NCI-H774 (cell line): ENCODE results near the gene TBX3.

Experiments
- DNase-seq: peaks from one replicate; lab custom pipeline; 2025; lab: John Stamatoyannopoulos, UW

TBX3 gene

DNA sequence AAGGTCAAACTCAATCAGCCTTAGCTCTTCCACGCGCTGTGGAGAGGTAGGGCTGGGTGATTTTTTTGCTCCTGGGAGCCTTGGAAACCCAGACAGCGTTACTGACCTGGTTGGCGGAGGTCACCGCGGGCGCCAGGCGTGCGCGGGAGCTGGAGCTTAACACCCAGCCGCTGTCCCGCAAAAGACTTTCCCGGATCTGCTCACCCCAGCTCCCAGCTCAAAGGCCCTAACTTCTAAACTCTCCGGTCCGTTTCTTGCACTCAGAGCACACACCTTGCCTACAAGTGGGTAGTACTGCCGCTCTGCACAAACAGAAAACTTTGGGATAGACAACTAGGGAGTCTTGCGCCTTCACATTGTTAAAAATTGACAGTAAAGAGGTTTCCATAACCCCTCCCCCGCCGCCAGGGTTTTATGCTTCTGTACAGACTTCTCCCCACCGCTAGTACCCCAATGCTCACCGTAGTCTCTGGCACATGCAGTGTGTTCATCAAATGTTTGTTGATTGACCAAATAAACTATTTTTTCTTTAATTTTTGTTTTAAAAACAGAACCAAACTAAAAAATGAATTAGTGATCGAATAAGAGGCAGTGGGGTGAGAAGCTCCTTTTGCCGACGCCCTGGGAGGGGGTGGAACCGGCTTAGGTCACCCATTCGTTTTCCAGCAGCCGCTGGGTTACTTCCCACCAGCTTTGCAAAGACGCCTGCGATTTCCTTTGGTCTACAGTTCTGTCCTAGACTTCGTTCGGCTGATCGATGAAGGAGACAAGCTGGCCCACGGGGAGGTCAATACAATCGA lies 12.7 kb upstream of the TBX3 start:
- DNase-seq, result no peak

DNA sequence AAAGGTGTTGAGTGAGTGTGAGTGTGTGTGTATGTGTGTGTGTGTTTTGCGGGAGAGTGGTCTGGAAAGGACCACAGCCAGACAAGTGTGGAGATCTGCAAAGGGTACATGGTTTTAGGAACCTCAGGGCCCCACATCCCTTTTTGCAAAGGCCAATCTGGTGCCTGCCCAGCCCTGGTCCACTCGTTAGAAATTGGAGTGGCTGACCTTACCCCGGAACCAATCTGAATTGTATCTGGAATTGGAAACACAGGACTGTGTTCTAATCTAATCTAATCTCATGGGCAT lies 11.3 kb upstream of the TBX3 start:
- no peak for DNase-seq

DNA sequence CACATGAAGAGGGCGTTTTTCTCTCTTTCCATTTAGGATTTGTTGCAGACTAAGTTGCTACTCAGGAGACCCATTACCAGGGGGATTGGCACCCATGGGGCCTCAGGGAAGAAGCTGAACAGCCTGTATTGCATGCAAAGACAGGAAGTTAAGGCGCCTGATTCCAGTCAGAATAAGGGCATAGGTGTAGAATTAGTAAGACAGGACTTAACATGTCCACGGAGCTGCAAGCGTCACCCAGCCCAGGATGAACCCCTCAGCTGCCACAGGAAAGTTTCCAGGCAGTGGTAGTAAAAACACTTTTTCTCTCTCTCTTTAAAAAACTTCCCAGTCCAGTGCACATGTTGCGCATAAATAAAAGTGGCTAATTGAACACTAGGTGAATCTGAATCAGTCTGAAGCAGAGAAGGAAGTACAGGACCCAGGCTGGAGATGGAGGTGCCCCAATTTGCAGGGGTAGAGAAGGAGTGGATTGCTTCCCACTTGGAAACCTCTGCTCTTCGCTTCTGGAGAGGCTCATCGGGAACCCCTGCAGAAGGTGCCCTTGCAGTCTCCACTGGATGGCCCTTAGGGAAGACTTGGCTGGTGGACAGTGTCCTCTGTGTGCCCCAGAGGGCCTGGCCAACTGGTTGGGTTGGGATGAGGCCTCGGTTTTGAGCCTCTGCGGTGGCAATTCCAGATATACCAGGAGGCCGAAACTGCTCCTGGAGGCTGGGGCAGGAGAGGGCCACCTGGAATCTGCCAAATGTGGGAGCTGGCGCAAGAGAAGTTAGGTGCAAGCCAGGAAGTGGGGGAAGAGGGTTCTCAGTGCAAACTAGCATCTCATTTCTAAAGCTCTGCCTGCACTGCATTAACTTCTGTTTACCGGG lies 10.7 kb upstream of the TBX3 start:
- no peak for DNase-seq

DNA sequence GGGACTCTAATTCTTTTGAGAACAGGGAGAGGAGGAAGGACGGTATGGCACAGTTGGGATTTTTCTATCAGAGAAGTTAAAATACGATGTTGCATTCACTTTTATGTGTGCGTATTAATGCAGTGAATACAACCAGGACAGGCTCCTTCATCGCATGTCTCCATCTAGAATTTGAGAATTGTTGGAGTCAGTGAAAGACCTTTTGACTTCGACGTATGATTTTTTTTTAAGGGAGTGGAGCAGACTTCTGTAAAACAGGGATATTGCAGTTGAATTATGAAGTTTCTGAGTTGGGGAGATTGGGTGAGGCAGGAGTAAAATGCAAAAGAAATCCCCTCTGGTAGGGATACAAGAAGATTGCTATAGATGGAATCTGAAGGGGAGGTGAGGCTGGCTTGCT lies 9.6 kb upstream of the TBX3 start:
- no peak for DNase-seq

GRCh38 chr12:114693059-114693531 lies 9.1 kb upstream of the TBX3 start:
- DNase-seq, result no peak

GRCh38 chr12:114692186-114693058 lies 8.4 kb upstream of the TBX3 start:
- no peak for DNase-seq

GRCh38 chr12:114691763-114692185 lies 7.8 kb upstream of the TBX3 start:
- no peak for DNase-seq

DNA sequence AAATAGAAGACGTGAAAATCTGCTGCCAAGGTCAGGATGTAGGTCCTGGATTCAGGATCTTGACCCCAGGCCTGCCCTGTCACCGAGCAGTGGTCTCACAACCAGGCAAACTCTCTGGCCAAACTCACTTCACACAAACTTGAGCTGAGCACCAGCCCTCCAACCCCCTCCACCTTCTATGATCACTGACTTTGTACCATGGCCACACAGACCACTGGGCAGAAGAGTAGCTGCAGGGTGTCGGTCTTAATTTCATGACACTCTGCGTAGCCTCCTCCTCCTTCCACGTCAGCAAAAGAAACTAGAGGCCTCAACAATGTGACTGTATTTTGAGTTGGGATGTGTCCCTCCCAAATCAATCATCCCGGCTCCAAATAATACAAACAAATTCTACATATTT lies 7.2 kb upstream of the TBX3 start:
- DNase-seq, result no peak

DNA sequence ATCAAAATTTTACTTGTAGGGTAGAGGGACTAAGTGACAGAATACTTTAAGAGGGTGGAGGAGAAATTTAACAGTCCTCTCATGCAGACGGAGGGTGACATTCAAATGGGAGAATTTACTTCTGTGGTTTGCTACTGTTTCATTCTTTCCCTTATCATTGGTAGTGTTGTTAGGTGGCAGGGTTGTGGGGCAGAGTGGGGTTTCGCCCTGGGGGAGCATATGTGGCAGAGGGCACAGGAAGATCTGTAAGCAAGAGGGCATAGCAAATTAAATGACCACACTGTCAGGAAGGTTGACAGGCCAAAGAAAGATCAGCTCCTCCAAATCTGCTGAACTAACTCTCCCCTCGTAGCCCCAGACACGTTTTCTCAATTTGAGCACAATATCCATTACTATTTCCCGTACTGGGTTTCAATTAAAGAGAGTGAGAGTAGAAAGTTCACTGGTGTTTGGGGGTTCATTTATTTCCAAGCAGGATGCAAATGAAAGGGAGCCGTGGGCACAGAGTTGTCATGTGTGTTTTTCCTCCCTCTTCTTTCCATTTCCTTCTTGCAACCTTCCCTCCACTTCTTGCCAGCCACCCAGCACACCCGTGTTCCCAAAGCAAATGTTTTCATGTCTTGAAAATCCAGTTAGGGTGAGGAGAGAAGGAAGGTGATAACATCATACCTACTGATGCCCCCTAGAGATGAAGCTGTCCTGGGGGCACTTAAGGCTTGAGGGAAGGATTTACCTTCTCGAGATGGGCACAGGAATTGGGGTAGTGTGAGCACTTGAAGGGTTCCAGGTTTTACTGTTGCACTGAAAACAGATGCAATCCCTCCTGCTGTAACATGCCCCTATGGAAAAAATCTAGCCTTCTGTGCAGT lies 6.5 kb upstream of the TBX3 start:
- no peak for DNase-seq

- no peak for DNase-seq
Observed at GRCh38 chr12:114689075-114689994, 5.4 kb upstream of the TBX3 start.

DNA sequence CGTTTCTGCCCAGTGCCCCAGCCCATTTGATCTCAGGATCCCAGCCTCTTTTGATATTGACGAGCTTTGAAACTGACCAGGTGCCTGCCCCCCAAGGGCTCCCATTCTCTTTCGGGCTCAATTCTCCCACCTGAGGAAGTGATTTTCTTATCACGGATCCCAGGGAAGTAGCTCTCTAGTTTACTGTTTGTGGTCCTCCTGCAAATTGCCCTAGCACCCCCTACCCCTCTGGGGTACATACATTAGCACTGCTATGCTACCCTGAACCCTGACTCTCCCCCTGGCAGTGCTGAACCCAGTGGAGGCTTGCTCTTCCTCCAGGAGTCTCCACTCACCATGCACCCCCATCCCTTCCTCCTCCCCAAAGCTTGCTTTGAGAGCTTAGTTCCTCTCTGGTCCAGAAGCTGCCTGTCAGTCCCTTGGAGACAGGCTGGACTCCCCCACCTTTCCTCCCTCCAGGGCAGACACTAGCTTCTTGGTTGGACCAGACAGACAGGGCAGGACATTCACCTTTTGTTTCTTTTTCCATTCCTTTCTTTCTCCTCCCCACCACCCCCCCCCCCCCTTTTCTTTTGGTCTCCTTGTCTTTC lies 4.4 kb upstream of the TBX3 start:
- no peak for DNase-seq

GRCh38 chr12:114687802-114688201 lies 3.8 kb upstream of the TBX3 start:
- DNase-seq, result no peak

DNA sequence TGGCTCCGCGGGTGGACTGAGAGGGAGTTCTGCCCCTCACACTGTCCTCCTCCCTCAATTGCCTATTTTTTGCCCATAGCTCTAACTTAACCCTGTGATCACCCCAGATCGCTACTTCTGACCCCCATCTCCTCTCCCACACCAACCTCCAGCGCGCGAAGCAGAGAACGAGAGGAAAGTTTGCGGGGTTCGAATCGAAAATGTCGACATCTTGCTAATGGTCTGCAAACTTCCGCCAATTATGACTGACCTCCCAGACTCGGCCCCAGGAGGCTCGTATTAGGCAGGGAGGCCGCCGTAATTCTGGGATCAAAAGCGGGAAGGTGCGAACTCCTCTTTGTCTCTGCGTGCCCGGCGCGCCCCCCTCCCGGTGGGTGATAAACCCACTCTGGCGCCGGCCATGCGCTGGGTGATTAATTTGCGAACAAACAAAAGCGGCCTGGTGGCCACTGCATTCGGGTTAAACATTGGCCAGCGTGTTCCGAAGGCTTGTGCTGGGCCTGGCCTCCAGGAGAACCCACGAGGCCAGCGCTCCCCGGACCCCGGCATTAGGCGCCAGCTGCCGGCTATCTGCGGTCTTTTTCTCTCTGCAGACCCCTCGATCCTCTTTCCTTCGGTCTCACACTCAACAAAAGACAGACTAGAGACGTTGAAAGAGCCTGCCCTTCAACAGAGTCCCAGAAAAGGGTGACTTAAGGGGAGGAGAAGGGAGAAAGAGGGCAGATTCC lies 3.0 kb upstream of the TBX3 start:
- DNase-seq, result no peak

DNA sequence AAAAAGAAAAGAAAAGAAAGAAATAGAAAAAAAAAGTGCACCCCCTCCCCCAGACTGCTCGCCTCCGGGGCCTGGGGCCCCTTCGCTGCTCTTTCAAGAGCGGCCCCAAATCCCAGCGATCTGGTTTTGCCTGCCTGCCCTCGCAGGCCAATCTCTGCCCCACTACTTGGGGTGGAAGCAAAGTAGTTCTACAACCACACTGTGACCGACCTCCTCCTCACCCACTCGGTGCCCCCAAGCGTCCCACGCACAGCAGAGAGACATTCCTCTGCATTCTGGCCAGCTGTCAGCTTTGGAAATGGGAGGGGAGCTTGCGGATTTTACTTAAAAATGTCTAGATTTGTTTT lies 2.4 kb upstream of the TBX3 start:
- DNase-seq, result no peak

GRCh38 chr12:114685869-114686268 lies 1.9 kb upstream of the TBX3 start:
- DNase-seq, result no peak

GRCh38 chr12:114685320-114685781 lies 1.4 kb upstream of the TBX3 start:
- no peak for DNase-seq

GRCh38 chr12:114684870-114685273 lies 897 bp upstream of the TBX3 start:
- no peak for DNase-seq

GRCh38 chr12:114683709-114684097 lies 272 bp downstream of the TBX3 start:
- no peak for DNase-seq
